Neural progenitor cell (in vitro differentiated cells): ENCODE results near the gene PLD4. TPM values are rescaled to one million over a fixed set of nuclear protein-coding genes. Genes with fewer than 3 reads are reported as not detected.
A peak's percentile ranks its signal among the peaks of the same experiment; 100 is the strongest.

Experiments used
- DNase-seq: peaks from one replicate; pipeline ENCODE4 v3.0.0-alpha.2; 2016; ENCODE audit warnings: low spot score
- H2AFZ ChIP-seq: fragments of 200-600 bp; sonication (generic); replicated peaks from 2 replicates; pipeline ENCODE4 v1.6.1; 2016; ENCODE audit warnings: antibody characterized with exemption
- H3F3A ChIP-seq: fragments of 200-600 bp; sonication (generic); 2 replicates; pipeline ENCODE4 v1.6.1; 2016; ENCODE audit warnings: antibody characterized with exemption, low read depth
- H3K27ac ChIP-seq: fragments of 200-600 bp; sonication (generic); 2 replicates; pipeline ENCODE4 v1.5.1; 2016; ENCODE audit warnings: mild to moderate bottlenecking
- H3K27me3 ChIP-seq: fragments of 200-600 bp; sonication (generic); 2 replicates; pipeline ENCODE4 v1.6.1; 2016; ENCODE audit warnings: mild to moderate bottlenecking, moderate library complexity
- H3K36me3 ChIP-seq: fragments of 200-600 bp; sonication (generic); 2 replicates; pipeline ENCODE4 v1.5.1; 2016
- H3K4me1 ChIP-seq: fragments of 200-600 bp; sonication (generic); 2 replicates; pipeline ENCODE4 v1.6.1; 2016; ENCODE audit warnings: mixed run types
- H3K4me2 ChIP-seq: fragments of 200-600 bp; sonication (generic); 2 replicates; pipeline ENCODE4 v1.6.1; 2016
- H3K4me3 ChIP-seq: fragments of 200-600 bp; sonication (generic); 2 replicates; pipeline ENCODE4 v1.5.1; 2016
- H3K79me2 ChIP-seq: fragments of 200-600 bp; sonication (generic); 2 replicates; pipeline ENCODE4 v1.6.1; 2016; ENCODE audit warnings: low read depth
- H3K9ac ChIP-seq: fragments of 200-600 bp; sonication (generic); 2 replicates; pipeline ENCODE4 v1.6.1; 2016
- H3K9me3 ChIP-seq: fragments of 200-600 bp; sonication (generic); 2 replicates; pipeline ENCODE4 v1.5.1; 2016; ENCODE audit warnings: low read depth
- H4K20me1 ChIP-seq: fragments of 200-600 bp; sonication (generic); 2 replicates; pipeline ENCODE4 v1.6.1; 2016; ENCODE audit warnings: low read depth
- H3K27ac Mint-ChIP-seq: 3 replicates; pipeline ENCODE4 v1.8.0; 2021; ENCODE audit warnings: mixed read lengths
- H3K27me3 Mint-ChIP-seq: 2 replicates; pipeline ENCODE4 v1.8.0; 2022; ENCODE audit warnings: low read depth, mild to moderate bottlenecking, inconsistent platforms, moderate library complexity, mixed read lengths; ENCODE audit not compliant: insufficient read depth
- H3K36me3 Mint-ChIP-seq: 3 replicates; pipeline ENCODE4 v1.8.0; 2021; ENCODE audit warnings: mixed read lengths
- H3K4me1 Mint-ChIP-seq: 3 replicates; pipeline ENCODE4 v1.8.0; 2021; ENCODE audit warnings: mixed read lengths
- H3K4me3 Mint-ChIP-seq: 3 replicates; pipeline ENCODE4 v1.8.0; 2021; ENCODE audit warnings: mild to moderate bottlenecking, moderate library complexity, mixed read lengths
- H3K9me3 Mint-ChIP-seq: 3 replicates; pipeline ENCODE4 v1.8.0; 2020; ENCODE audit warnings: mixed read lengths
- EZH2 ChIP-seq: fragments of 200-600 bp; sonication (generic); IDR thresholded peaks from 2 replicates; pipeline ENCODE4 v1.6.1; 2017; ENCODE audit warnings: antibody characterized with exemption, mild to moderate bottlenecking, moderate library complexity
- EZH2phosphoT487 ChIP-seq: fragments of 200-600 bp; sonication (generic); IDR thresholded peaks from 2 replicates; pipeline ENCODE4 v1.6.1; 2017; ENCODE audit warnings: antibody characterized with exemption
- total RNA-seq: library from RNA; depleted of rRNA; stranded (reverse); fragments of >200 nt; gene quantifications from 2 replicates; pipeline ENCODE4 v1.2.3, GENCODE V29; 2015; ENCODE audit warnings: low replicate concordance
- TF ChIP-seq, protein P1 (sequence below): fragments of 200-600 bp; sonication (generic); IDR thresholded peaks from 2 replicates; pipeline ENCODE4 v1.5.1; 2017; ENCODE audit warnings: antibody characterized with exemption, mild to moderate bottlenecking

Gene PLD4
- total RNA-seq, 1 donor from 2014 or later: not detected

GRCh38 chr14:104972301-104973134, 47.8 kb downstream of the PLD4 start:
- Mint-ChIP-seq H3K27me3 (peaks cover 18% of the 10 kb centered on the region), H3K4me3 (no peak overlapping the region), H3K36me3 (no peaks in the 10 kb centered on the region), H3K4me1 (peaks cover 31% of the 10 kb centered on the region), H3K27ac (no peak overlapping the region), H3K9me3 (no peaks in the 10 kb centered on the region)
- Histone ChIP-seq H3K9ac (no peak overlapping the region), H2AFZ (no peak overlapping the region), H3K27ac (no peak overlapping the region), H3F3A (peaks cover 11% of the 10 kb centered on the region), H3K36me3 (no peaks in the 10 kb centered on the region), H3K9me3 (no peaks in the 10 kb centered on the region), H3K79me2 (no peaks in the 10 kb centered on the region), H3K27me3 (peaks cover 25% of the 10 kb centered on the region), H3K4me2 (no peak overlapping the region), H3K4me3 (no peak overlapping the region), H3K4me1 (peaks cover 23% of the 10 kb centered on the region), H4K20me1 (peaks cover 13% of the 10 kb centered on the region)
- TF ChIP-seq EZH2 (no peak), EZH2phosphoT487 (no peak)
- TF ChIP-seq, protein P1, sequence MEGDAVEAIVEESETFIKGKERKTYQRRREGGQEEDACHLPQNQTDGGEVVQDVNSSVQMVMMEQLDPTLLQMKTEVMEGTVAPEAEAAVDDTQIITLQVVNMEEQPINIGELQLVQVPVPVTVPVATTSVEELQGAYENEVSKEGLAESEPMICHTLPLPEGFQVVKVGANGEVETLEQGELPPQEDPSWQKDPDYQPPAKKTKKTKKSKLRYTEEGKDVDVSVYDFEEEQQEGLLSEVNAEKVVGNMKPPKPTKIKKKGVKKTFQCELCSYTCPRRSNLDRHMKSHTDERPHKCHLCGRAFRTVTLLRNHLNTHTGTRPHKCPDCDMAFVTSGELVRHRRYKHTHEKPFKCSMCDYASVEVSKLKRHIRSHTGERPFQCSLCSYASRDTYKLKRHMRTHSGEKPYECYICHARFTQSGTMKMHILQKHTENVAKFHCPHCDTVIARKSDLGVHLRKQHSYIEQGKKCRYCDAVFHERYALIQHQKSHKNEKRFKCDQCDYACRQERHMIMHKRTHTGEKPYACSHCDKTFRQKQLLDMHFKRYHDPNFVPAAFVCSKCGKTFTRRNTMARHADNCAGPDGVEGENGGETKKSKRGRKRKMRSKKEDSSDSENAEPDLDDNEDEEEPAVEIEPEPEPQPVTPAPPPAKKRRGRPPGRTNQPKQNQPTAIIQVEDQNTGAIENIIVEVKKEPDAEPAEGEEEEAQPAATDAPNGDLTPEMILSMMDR: no peak
- no peak for DNase-seq

DNA sequence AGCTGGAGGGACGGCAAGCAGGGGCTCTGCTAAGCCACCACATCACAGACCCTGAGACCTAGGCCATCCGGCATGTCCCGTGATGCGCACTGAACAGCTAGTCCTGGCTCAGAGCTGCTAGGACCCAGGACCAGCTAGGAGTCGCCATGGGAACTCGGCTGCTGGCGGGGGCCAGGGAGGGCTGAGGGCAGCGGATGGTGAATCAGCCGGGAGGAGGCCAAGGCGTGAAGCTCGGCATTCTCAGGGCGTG, 48.4 kb downstream of the PLD4 start:
- Histone ChIP-seq H2AFZ (no peak overlapping the region), H3K4me3 (no peak overlapping the region), H3K9ac (no peak overlapping the region), H3K27me3 (peaks cover 25% of the 10 kb centered on the region), H3K9me3 (no peaks in the 10 kb centered on the region), H3K79me2 (no peaks in the 10 kb centered on the region), H4K20me1 (peaks cover 16% of the 10 kb centered on the region), H3K27ac (no peak overlapping the region), H3K4me2 (no peak overlapping the region), H3K4me1 (peaks cover 22% of the 10 kb centered on the region), H3K36me3 (no peaks in the 10 kb centered on the region), H3F3A (peaks cover 11% of the 10 kb centered on the region)
- Mint-ChIP-seq H3K27me3 (peaks cover 21% of the 10 kb centered on the region), H3K27ac (no peak overlapping the region), H3K36me3 (no peaks in the 10 kb centered on the region), H3K9me3 (no peaks in the 10 kb centered on the region), H3K4me3 (no peak overlapping the region), H3K4me1 (peaks cover 30% of the 10 kb centered on the region)
- TF ChIP-seq EZH2phosphoT487 (no peak), EZH2 (no peak)
- TF ChIP-seq, protein P1: no peak
- DNase-seq: peak; percentile 60

- no peak overlapping the region for H2AFZ ChIP-seq
- H3K9ac ChIP-seq: no peak overlapping the region
- H3K27me3 ChIP-seq: peaks cover 27% of the 10 kb centered on the region
- TF ChIP-seq, protein P1: no peak
- TF ChIP-seq EZH2 (no peak), EZH2phosphoT487 (no peak)
- H3F3A ChIP-seq: peaks cover 7% of the 10 kb centered on the region
- Mint-ChIP-seq H3K4me1 (peaks cover 28% of the 10 kb centered on the region), H3K4me3 (no peak overlapping the region), H3K36me3 (no peaks in the 10 kb centered on the region), H3K9me3 (no peaks in the 10 kb centered on the region), H3K27me3 (peaks cover 19% of the 10 kb centered on the region), H3K27ac (no peak overlapping the region)
- H3K27ac ChIP-seq: no peak overlapping the region
- DNase-seq: peak; percentile 33
- peaks cover 18% of the 10 kb centered on the region for H4K20me1 ChIP-seq
- no peak overlapping the region for H3K4me3 ChIP-seq
- H3K79me2 ChIP-seq: no peaks in the 10 kb centered on the region
- no peaks in the 10 kb centered on the region for H3K9me3 ChIP-seq
- H3K4me2 ChIP-seq: no peak overlapping the region
- no peaks in the 10 kb centered on the region for H3K36me3 ChIP-seq
- peaks cover 20% of the 10 kb centered on the region for H3K4me1 ChIP-seq
These were observed 48.9 kb downstream of the PLD4 start for GRCh38 chr14:104973385-104974145.
